Endothelial cell (in vitro differentiated cells): ENCODE results near the gene SSU72. TPM values are rescaled to one million over a fixed set of nuclear protein-coding genes. Genes with fewer than 3 reads are reported as not detected.

Source experiments
- DNase-seq: peaks from one replicate; pipeline ENCODE4 v3.0.0; 2021; ENCODE audit warnings: low spot score
- H3K27ac Mint-ChIP-seq: one replicate; pipeline ENCODE4 v1.8.0; 2021; ENCODE audit warnings: mixed read lengths, inconsistent platforms; ENCODE audit not compliant: unreplicated experiment
- H3K27me3 Mint-ChIP-seq: one replicate; pipeline ENCODE4 v1.8.0; 2021; ENCODE audit warnings: mild to moderate bottlenecking, moderate library complexity, mixed read lengths, inconsistent platforms; ENCODE audit not compliant: unreplicated experiment
- H3K36me3 Mint-ChIP-seq: one replicate; pipeline ENCODE4 v1.8.0; 2021; ENCODE audit warnings: mild to moderate bottlenecking, low read depth, mixed read lengths, inconsistent platforms; ENCODE audit not compliant: unreplicated experiment
- H3K4me1 Mint-ChIP-seq: one replicate; pipeline ENCODE4 v1.8.0; 2021; ENCODE audit warnings: mild to moderate bottlenecking, mixed read lengths, inconsistent platforms; ENCODE audit not compliant: unreplicated experiment
- H3K4me3 Mint-ChIP-seq: one replicate; pipeline ENCODE4 v1.8.0; 2021; ENCODE audit warnings: mild to moderate bottlenecking, mixed read lengths, inconsistent platforms; ENCODE audit not compliant: unreplicated experiment
- H3K9me3 Mint-ChIP-seq: one replicate; pipeline ENCODE4 v1.8.0; 2021; ENCODE audit warnings: mixed read lengths, inconsistent platforms; ENCODE audit not compliant: unreplicated experiment
- CTCF ChIP-seq: fragments of 200-600 bp; sonication (generic); IDR thresholded peaks from one replicate; pipeline ENCODE4 v1.5.0; 2021; ENCODE audit warnings: antibody characterized with exemption; ENCODE audit not compliant: unreplicated experiment
- total RNA-seq: library from RNA; stranded (reverse); fragmentation: NEBNext Ultra II Directional; extraction: Animal tissue kit (Norgen Biotek cat#: 25700); gene quantifications from one replicate; pipeline ENCODE4 v1.2.1, GENCODE V29; 2021; ENCODE audit not compliant: unreplicated experiment

The SSU72 gene
- total RNA-seq, 1 donor from 2014 or later: 114 TPM

GRCh38 chr1:1531947-1532346 lies 42.7 kb downstream of the SSU72 start:
- peaks cover 4% of the 10 kb centered on the region for H3K27me3 Mint-ChIP-seq
- H3K36me3 Mint-ChIP-seq: peaks cover 11% of the 10 kb centered on the region
- no peak for TF ChIP-seq CTCF
- H3K4me3 Mint-ChIP-seq: peak overlapping the region; percentile 67
- H3K27ac Mint-ChIP-seq: peak overlapping the region; percentile 4
- H3K9me3 Mint-ChIP-seq: peaks cover 5% of the 10 kb centered on the region
- no peak for DNase-seq
- H3K4me1 Mint-ChIP-seq: no peaks in the 10 kb centered on the region

- no peaks in the 10 kb centered on the region for H3K4me1 Mint-ChIP-seq
- H3K27ac Mint-ChIP-seq: no peak overlapping the region
- no peak for TF ChIP-seq CTCF
- DNase-seq: no peak
- peaks cover 5% of the 10 kb centered on the region for H3K9me3 Mint-ChIP-seq
- H3K27me3 Mint-ChIP-seq: peaks cover 6% of the 10 kb centered on the region
- H3K4me3 Mint-ChIP-seq: no peak overlapping the region
- peaks cover 16% of the 10 kb centered on the region for H3K36me3 Mint-ChIP-seq
These were observed 44.7 kb downstream of the SSU72 start for GRCh38 chr1:1529936-1530335.

- TF ChIP-seq CTCF: no peak
- peaks cover 16% of the 10 kb centered on the region for H3K36me3 Mint-ChIP-seq
- no peak overlapping the region for H3K27ac Mint-ChIP-seq
- DNase-seq: no peak
- H3K4me3 Mint-ChIP-seq: no peak overlapping the region
- no peaks in the 10 kb centered on the region for H3K4me1 Mint-ChIP-seq
- peaks cover 6% of the 10 kb centered on the region for H3K27me3 Mint-ChIP-seq
- H3K9me3 Mint-ChIP-seq: peaks cover 5% of the 10 kb centered on the region
These were observed 45.3 kb downstream of the SSU72 start for GRCh38 chr1:1529321-1529720.

- peaks cover 16% of the 10 kb centered on the region for H3K36me3 Mint-ChIP-seq
- H3K27me3 Mint-ChIP-seq: peaks cover 6% of the 10 kb centered on the region
- H3K27ac Mint-ChIP-seq: no peak overlapping the region
- H3K9me3 Mint-ChIP-seq: peaks cover 5% of the 10 kb centered on the region
- no peak overlapping the region for H3K4me3 Mint-ChIP-seq
- no peak for TF ChIP-seq CTCF
- H3K4me1 Mint-ChIP-seq: no peaks in the 10 kb centered on the region
- DNase-seq: no peak
These were observed 46.1 kb downstream of the SSU72 start for GRCh38 chr1:1528301-1529267.
